ENCODE measurements around the gene RERE.
A peak's percentile ranks its signal among the peaks of the same experiment; 100 is the strongest.

The RERE gene

DNA sequence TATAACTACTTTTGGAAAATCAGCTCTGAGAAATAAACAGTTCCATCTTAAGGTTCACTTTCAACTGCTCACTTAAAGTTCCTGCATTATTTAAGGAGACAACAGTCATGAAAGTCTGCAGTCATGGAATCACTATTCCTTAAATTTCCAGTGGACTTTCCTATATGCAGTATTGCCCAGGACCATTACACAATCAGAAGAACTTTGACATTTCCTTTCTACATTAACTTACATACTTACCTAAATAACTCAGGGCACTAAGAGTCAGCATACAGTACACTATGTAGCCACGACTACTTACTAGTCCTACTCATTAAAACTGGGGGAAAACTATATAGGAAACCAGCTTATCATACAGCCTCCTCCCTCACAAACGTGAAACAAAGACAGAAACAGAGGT is 279.4 kb downstream of the RERE start:
- DNase-seq, result no peak

DNA sequence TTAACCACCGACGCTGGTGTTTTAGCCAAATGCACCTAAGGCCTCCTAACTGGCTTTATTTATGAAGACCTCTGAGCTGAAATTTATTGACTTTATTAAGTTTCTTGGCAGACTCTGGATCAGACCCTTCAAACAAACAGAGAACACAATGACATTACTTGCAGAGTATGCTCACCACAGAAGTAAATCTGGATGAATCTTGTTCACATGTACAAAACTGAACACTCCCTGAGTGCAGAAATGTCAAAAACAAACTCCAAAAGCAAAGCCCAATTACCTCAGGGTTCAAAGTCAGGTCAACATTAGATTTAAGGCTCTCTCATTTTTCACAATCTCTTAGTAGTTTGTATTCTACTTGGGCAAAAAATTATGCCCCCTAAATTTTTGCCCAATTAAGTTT is 280.9 kb downstream of the RERE start:
- no peak for DNase-seq

DNA sequence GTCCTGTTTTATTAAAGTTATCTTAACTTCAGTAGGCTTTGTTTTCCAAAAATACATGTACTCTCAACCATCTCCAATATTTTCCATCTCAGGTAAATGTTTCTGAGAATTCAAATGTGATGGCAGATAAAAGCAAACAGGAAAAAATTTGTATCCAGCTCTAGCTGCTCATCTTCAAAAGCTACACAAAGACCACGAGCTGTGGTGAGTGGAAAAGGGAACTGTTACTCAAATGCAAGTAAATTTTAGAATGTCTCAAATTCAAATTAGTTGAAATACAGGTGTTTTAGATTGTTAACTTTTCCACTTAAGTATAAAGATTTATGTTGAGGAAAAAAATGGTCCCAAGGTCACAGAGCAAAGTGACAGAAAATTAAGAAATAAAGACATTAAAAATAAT is 283.5 kb downstream of the RERE start:
- no peak for DNase-seq

DNA sequence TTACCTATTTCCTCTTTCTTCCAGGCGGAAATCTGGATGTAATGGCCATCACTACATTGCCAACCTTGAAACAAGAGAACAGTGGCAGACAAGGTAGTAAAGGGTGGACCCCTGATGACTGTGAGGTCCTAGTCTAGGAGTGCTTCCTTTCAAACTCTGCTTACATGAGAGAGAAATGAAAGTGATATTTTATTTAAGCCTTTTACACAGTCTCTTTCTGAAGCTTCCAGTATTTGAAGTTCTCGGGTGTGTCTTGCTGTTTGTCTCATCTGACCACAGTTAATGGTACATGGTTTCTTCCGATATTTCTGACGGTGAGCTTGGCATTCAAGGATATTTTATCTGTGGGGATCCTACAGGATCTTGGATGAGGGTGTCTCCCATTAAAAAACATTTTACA is 284.3 kb downstream of the RERE start:
- DNase-seq, result peak in 3 of 6 experiments; percentile 11 to 19 (median 18)

DNA sequence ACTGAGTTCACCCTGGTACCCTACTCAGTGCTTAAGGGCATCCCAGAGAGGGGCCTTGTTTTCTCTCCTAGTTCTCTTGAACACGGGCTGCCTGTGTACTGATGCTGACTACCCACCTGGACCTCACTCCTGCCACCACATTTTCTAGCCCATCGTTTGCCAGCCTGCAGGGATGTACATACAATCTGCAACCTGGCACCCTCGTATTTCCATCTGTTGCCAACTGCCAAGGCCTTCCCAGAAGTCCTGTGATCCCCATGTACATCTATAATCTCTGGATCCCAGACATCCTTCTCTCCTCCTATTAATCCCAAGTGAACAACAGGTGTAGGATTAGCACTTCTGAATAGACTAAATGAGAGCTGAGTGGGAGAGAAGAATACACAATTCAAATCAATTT is 287.5 kb downstream of the RERE start:
- no peak for DNase-seq

DNA sequence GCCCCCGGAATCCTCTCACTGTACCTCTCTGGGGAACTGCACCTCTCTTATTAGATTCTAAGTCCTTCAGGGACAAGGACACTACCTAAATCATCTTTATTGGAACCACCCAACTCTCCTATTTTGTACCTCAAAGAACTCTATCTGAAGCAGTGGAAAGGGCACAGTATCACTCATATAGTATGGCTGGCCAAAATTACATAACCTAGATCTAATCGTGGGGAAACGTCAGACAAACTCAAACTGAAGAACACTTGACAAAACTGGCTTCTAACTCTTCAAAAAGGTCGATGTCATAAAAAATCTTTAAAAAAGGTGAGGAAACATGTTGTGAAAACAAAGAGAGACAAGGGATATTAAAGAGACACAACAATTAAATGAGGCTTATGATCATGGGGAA is 289.5 kb downstream of the RERE start:
- no peak for DNase-seq

DNA sequence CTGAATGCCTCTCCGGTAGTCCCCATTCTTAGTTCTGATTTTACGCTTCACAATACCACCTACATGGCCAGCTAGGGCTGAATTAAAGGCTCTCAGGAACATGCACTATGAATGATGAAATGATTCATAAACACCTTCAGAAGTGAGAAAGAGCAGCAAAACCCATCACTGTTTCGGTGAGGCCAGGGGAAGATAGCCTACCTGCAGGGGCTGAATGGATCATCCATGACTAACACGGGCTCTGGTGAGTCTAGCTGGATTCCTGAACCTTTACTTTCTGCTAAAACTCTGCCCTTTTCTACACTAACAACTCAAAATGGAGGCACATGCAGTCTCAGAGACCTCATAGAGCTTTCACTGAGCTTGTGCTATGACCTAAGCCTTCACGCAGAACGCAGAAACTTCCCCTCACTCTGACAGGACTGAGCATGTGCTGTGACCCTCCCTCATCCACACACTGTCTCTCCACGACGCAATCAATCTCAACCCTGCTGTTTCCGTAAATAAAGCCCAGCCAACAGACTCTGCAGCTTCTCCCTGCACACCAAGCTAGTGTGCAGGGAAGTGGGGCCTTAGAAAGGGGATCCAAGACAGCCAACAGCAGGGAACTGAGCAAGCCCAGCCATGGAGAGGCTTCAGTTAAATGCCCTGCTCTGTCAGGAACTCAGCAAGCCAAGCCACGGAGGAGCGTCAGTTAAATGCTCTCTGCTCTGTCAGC is 291.7 kb downstream of the RERE start:
- DNase-seq, result peak; percentile 53 to 89 (median 81)

DNA sequence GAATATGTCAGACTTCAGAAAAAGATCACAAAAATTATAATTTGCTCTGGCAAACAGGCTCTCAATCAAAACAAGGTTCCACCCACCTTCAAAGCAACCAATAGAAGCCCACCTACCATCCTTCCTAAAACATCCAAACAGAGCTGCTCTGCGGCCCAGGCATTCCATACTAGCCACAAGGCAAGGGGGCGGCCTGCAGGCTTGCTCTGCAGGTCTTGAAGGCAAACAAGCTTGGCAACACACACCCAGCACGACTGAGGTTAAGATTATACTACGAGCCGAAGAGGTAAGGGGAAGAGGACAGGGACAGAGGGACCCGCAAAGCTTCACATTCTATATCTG is 292.3 kb downstream of the RERE start:
- DNase-seq, result peak; percentile 29 to 72 (median 44)

DNA sequence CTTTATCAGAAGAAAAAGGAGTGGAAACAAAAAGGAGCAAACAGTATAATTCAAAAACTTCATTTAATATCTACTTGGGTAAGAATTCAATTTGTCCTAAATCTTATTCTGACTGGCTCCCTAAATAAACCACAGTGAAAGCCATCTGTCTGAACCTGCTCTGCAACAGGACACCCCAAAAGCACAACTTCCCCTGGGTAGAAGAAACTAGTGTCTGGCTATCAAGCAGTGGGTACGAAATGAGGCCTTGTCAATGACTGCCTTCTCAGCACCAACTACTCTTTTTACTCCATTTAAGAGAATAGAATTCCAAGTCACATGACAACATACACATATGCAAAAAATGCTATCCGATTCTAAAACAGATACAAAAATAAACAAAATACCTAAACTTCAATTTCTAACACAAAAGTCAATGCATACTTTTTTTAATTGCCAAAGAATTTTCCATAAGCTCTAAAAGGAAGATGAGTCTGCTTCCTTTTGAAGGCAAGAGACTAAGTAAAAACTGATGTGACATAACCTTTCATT is 292.7 kb downstream of the RERE start:
- peak in 1 of 6 experiments; percentile 18 for DNase-seq

DNA sequence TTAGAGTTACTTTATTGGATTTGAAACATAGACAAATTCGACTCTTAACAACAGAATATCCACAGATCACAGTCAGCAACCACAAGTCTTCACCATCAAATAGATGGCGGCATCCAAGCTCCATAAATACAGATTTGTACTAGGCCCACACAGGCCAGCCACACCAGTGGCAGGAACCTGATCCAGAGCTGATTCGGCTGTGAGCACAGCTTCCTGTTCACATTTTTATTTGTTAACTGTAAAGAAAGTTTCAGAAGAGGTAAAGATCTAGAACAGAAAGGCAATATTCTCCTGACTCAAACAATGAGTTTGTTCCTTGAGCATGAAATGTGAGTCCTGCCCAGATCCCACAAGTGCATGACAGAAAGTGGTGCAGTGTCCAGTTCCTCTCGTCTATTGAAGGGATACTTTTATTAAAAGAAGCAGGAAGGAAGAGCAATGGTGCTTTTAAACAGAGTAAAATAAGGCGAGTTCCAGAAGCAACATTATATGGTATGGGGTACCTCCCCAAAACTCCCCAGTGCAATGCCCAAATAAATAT is 293.7 kb downstream of the RERE start:
- DNase-seq, result peak in 2 of 6 experiments; percentile 28 to 37

DNA sequence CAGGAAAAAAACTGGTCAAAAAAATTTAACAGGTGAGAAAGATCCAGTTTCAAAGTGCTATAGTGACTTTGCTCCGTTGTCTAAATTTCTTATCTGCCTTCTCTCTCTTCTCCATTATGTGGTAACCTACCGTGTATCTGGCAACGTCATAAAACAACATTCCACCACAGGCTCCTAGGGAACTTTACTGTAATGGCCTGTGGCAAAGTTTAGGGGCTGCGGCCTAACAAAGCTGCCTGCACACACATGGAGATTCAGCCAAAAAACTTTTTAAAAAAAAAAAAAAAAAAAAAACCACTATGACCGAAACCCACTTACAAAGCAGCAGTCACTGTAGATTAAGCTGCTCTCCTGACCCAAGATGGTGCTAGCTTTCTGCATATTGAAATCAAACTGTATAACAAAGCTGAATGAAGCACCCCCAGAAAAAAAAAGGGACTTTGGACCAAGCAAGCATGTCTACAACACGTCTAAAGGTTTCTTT is 296.9 kb downstream of the RERE start:
- no peak for DNase-seq

DNA sequence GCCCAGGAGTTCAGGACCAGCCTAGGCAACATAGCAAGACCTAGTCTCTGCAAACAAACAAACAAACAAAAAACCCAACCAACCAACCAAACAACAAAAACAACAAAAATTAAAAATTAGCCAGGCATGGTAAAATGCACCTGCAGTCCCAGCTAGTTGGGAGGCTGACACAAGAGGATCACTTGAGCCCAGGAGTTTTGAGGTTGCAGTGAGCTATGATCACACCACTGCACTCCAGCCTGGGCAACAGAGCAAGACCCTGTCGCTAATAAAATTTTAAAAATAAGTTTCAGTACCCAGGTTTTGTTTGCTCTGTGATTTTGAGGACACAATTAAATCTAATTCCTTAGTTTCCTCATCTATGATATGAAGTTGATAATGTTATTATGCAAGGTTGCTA is 298.3 kb downstream of the RERE start:
- DNase-seq, result no peak

DNA sequence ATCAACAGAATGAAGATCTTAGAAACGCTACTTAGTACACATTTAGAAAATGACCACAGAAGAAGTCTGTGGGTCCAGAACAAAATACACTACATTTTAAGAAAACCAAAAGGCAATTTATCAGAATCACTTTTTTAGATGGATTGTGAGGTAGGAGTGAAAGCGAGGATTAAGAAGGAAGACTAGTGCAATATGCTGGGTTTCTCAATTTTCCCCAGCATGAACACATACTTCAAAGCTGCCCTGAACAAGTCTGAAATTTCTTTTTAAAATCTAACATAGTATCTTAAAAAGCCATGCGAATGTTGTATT is 299.0 kb downstream of the RERE start:
- DNase-seq, result no peak

DNA sequence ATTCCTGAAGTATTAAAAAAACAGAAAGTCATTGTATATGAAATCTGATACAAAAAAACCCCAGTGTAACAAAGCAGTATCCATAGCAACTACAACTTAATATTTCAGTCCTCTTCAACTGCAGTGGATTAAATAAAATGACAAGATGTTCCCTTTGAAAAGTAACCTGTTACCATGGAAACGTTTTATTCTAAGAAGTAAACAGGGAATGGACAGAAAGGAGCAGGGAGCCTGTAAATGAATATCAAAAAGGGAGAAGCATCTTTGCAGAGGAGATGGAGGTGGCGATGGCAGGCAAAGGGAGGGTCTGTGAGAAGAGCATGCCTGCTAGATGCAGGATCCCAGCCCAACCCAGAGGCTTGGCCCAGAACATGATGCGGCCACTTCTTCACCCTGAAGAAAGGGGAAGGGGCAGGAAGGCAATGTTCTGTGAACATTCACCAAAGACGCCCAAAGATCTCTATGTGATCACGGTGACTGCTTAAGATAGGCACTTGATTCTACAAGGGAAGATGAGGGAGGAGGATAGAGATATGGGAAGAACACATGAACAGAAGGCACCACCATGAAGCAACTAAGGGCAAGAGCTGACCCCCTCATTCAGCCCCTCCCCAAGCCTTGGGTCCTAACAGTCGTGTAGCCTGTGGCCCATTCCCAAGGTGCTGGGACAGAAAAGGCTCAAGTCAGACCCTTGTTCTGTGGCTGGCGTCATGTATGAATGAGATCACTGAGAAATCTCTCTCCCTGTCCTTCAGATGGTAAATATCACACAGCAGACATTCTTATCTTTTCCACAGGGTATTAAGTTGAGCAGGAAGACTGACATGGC is 299.6 kb downstream of the RERE start:
- DNase-seq, result peak in 2 of 6 experiments; percentile 9

DNA sequence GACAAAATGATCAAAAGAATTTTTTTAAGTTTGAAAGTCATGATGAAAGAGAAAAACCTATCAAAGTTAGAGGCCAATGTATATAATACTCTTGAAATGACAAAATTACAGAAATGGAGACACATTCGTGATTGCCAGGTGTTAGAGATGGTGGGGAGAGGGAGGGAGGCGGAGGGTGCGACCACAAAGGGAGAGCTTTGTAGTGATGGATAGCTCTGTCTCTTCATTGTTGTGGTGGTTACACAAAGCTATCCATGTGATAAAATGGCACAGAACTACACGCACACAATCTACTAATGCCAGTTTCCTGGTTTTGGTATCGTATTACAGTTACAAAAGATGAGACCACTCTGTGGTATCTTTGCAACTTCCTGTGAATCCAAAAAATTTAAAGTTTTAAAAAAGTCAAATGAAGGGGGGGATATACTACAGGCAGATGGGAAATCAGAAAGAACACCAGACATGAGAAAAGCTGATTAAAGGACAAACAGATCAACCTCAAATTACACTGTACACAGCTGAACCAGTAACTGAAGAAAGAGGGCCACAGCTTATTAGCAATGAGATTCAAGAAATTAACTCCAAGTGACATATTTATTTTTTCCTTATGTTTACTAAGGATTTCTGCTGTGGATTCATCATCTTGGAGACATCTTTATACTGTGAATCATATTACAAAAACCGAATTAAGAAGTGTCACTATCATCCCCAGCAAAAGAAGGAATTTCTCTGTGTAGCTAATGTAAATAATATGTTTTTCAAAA is 300.5 kb downstream of the RERE start:
- DNase-seq, result peak in 1 of 6 experiments; percentile 10

DNA sequence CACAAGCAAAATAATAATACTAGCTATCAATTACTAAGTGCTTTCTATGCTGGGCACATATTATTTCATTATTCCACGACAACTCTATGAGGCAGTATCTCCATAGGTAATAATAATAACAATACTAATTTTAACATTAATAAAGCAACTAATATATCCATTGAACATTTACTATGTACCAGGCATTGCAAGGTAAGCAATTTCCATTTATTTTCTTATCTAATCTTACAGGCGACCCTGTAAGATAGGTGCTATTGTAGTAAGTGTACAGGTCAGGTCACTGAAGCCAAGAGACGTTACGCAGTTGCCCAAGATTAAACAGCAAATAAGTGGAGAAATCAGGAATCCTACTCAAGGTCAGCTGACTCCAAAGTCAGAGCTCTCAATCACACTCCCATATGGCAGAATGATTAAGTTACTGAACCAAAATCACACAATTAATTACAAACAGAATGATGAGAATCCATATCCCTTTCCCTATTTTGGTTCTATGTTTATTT is 301.1 kb downstream of the RERE start:
- no peak for DNase-seq

DNA sequence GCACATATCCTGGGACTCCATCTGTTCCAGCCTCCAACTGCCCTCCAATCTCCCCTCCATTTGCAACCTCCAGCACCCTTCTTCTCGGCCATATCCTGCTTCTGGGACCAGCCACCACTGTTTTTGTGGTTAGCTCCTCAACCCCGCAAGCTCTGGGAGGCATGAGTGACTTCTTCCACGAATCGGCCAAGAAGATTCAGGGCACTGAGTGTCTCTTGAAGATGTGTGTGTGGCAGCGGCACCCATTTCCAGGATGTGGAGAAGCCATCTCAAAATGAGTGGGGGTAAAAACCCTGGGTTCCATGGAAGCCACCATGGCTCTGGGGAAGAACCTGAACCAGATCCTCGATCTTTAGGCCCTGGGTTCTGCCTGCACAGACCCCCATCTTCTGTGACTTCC is 304.9 kb downstream of the RERE start:
- no peak for DNase-seq

DNA sequence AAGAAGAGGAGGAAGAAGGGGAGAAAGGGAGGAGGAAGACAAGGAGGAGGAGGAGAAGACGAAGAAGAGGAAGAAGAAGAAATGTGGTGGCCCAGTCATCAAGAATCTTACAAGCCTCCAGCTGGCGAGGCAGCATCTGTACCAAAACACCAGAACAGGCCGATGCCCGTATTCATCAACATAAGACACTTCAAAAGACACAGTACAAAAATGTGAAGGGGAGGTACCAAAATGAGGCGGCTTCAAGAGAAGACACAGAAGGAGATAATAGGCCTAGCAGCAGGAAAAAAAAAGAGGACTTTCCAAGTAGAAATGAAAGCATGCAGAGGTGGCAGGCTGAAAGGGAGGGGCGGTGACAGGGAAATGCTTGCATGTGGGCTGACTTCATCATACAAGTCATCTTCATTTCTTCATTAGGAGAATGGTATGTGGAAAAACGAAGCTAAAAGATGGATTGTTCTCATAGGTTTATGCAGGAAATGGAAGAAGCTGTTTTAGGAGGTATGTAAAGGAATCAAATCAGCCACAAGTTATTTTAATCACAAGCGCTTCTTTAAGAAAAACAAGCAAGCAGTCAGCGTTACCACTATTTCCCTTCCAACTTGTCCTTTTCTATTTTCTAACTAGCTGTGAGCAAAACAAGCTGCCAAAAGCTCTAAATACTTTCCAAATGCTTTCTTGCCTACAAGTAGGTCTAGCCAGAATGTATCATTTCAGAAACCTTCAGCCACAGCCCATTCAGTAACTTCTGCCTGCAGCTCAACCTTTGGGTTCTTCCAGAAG is 307.2 kb downstream of the RERE start:
- peak; percentile 33 to 82 (median 70) for DNase-seq

DNA sequence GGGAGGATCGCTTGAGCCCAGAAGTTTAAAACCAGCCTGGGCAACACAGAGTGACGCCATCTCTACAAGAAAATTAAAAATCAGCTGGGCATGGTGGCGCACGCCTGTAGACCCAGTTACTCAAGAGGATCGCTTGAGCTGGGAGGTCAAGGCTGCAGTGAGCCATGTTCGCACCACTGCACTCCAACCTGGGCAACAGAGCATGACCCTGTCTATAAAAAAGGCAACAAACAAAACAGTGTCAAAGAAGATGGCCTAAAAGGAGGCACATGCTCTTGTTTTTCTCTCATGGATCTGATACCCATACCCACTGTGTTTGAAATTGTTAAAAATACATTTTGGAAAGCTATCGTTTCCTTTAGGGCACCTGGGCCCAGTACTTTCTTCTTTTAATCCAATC is 307.9 kb downstream of the RERE start:
- no peak for DNase-seq

DNA sequence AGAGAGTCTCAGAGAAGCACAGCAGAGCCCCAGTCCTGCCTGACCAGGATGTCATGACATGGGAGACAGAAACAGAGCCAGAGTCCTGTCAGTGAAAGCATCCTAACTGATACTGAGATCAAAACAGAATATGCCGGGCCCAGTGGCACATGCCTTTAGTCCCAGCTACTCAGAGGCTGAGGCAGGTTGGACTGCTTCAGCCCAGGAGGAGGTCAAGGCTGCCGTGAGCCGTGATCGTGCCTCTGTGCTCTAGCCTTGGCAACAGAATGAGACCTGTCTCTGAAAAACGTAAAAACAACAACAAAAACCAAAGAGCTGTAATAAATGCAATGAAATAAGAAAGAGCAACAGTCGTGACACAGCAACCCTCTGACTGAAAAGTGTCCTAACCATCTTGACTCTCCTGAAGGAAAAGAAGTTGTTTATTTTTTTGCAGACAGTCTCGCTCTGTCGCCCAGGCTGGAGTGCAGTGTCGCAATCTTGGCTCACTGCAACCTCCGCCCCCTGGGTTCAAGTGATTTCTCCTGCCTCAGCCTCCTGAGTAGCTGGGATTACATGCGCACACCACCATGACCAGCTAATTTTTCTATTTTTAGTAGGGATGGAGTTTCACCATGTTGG is 310.3 kb downstream of the RERE start:
- no peak for DNase-seq

DNA sequence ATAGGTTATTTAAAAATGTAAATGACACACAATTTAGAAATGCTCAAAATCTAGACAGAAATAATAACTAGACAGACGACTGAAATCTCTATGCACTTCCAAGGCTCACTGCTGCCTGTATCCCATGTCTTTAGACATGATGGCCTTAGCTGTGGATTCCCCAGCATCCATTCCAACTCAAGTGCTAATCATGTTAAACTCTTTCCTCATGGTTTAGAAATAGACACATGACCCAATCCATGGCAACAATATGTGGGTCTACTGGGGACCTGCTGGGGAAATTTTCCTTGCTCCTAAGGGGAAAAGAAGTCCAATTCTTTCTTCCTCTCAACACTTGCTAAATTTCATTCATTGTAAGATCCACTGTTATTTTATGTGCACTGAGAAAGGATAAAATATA is 311.0 kb downstream of the RERE start:
- DNase-seq, result no peak

DNA sequence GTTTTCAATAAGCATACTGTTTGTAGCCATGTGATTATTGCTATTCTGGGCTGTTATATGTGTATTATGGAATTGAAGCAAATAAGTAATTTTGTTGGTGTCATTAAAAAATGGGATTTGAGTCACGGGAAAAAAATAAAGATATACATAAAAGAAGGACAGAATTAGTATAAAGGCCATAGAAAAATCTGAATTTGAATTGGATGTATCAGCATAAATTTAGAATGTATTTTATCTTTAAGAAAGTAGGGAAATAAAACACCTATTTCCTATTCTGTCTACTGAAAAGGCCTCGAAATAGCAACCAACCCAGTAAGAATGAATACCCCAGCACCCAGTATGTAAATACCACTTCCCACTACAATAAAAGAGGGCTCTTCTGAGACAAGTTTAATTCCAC is 313.6 kb downstream of the RERE start:
- DNase-seq, result no peak
